GM12878 (cell line): ENCODE measurements around the gene TCIRG1. TPM values are rescaled to one million over a fixed set of nuclear protein-coding genes. Genes with fewer than 3 reads are reported as not detected.

Experiments
- BCL3 ChIP-seq: IDR thresholded peaks from 2 replicates; pipeline ENCODE4 v1.6.1; 2011; ENCODE audit warnings: borderline replicate concordance, low read depth, mild to moderate bottlenecking, moderate library complexity, low read length; ENCODE audit not compliant: insufficient read depth, poor library complexity, severe bottlenecking
- CTCF ChIP-seq, 3 experiments: IDR thresholded peaks in 2 of 3; conservative IDR thresholded peaks in 1 of 3; 2 replicates each; pipeline ENCODE4 v1.5.1; 2011; ENCODE audit warnings: low read depth in 3 of 3, low read length in 3 of 3, mild to moderate bottlenecking in 3 of 3, control low read depth in 2 of 3, moderate library complexity in 2 of 3, inconsistent platforms in 1 of 3, mixed read lengths in 1 of 3; ENCODE audit not compliant: control insufficient read depth in 2 of 3, insufficient read depth in 1 of 3; ENCODE audit errors: extremely low read depth in 1 of 3
- DPF2 ChIP-seq: fragments of 450-650 bp; IDR thresholded peaks from 2 replicates; pipeline ENCODE4 v1.6.1; 2017; ENCODE audit warnings: mild to moderate bottlenecking
- HCFC1 ChIP-seq: fragments of 150-350 bp; IDR thresholded peaks from 2 replicates; pipeline ENCODE4 v1.6.1; 2014; ENCODE audit warnings: low read length
- PBX3 ChIP-seq: IDR thresholded peaks from 2 replicates; pipeline ENCODE4 v1.6.1; 2011; ENCODE audit warnings: mild to moderate bottlenecking, low read depth, low read length, moderate library complexity; ENCODE audit not compliant: insufficient replicate concordance
- ZBTB33 ChIP-seq: fragments of 450-650 bp; IDR thresholded peaks from 2 replicates; pipeline ENCODE4 v1.6.1; 2017; ENCODE audit warnings: mild to moderate bottlenecking
- ZZZ3 ChIP-seq: IDR thresholded peaks from 2 replicates; pipeline ENCODE4 v1.6.1; 2011; ENCODE audit warnings: low read depth; ENCODE audit not compliant: control insufficient read depth, insufficient read length
- polyA plus RNA-seq, 11 experiments: library from polyadenylated mRNA; depleted of rRNA in 4 of 11; unstranded in 6 of 11; stranded (reverse) in 5 of 11; fragments of >200 nt; fragmentation: Nextera tagmentation in 4 of 11; fragmentation: Illumina TruSeq in 1 of 11; extraction: Ambion mirVana in 4 of 11; extraction: Trizol in 1 of 11; gene quantifications; 1 replicate in 1 of 11; 2 replicates in 10 of 11; pipeline versions ENCODE4 v1.2.1 to v1.2.3, GENCODE V29; 2011 to 2016; ENCODE audit warnings: inconsistent platforms in 2 of 11, missing spikeins in 2 of 11, low read depth in 1 of 11
- total RNA-seq, 4 experiments: library from RNA; depleted of rRNA in 3 of 4; stranded (reverse); fragments of >200 nt in 3 of 4; fragmentation: Illumina TruSeq in 1 of 4; extraction: Trizol in 1 of 4; gene quantifications; 2 replicates each; pipeline versions ENCODE4 v1.2.1 to v1.2.3, GENCODE V29; 2013 to 2021

Gene TCIRG1
- total and polyA plus RNA-seq, 10 of the 15 experiments (the other 5 are each of a cell fraction or from before 2014, with no cell fraction given) = 0.76 to 218 (median 87.4) TPM

GRCh38 chr11:68083517-68083916 lies 44.7 kb downstream of the TCIRG1 start (continued):
- TF ChIP-seq CTCF (IDR thresholded peaks at IDR 0.05 in 2 of 3, conservative IDR thresholded peaks at IDR 0.05 in 1 of 3; ENCODE audit: control insufficient read depth in 2 of 3, extremely low read depth in 1 of 3, insufficient read depth in 1 of 3, low read depth in 3 of 3, low read length in 3 of 3) (no peak), PBX3 (no peak), DPF2 (no peak), HCFC1 (no peak), ZZZ3 (no peak), BCL3 (no peak), ZBTB33 (no peak)
- TF ChIP-seq, all 136 proteins: peak for 0
